Measurements from ENCODE around the gene WDR53. TPM values are rescaled to one million over a fixed set of nuclear protein-coding genes. Genes with fewer than 3 reads are reported as not detected.

The WDR53 gene
- total and polyA plus RNA-seq, 9 of the 15 experiments (the other 6 are each of a cell fraction or from before 2014, with no cell fraction given): 13.0 to 34.5 (median 20.9) TPM

- TF ChIP-seq CEBPB (tag; IDR thresholded peaks at IDR 0.05): no peak
- TF ChIP-seq KDM4B (IDR thresholded peaks at IDR 0.05; ENCODE audit: borderline replicate concordance in 2 of 2, low read depth in 1 of 2): no peak
- no peak for TF ChIP-seq FOXJ2 (tag; IDR thresholded peaks at IDR 0.05)
- TF ChIP-seq RUNX1 (IDR thresholded peaks at IDR 0.05; ENCODE audit: low read depth): no peak
- TF ChIP-seq CTCF (IDR thresholded peaks at IDR 0.05 in 2 of 3, conservative IDR thresholded peaks at IDR 0.05 in 1 of 3; ENCODE audit: insufficient read depth in 2 of 3, low read depth in 1 of 3, low read length in 3 of 3): peak; percentile 81 to 87 (median 84)
- TF ChIP-seq L3MBTL2 (IDR thresholded peaks at IDR 0.05): peak; percentile 84
- no peak for TF ChIP-seq ZNF444 (CRISPR knock-in tag; IDR thresholded peaks at IDR 0.05)
- TF ChIP-seq NFXL1 (CRISPR knock-in tag; IDR thresholded peaks at IDR 0.05): no peak
- peak; percentile 6 for TF ChIP-seq ZFP36 (IDR thresholded peaks at IDR 0.05; ENCODE audit: low read depth, low read length, partially characterized antibody)
- TF ChIP-seq NELFE (IDR thresholded peaks at IDR 0.05; ENCODE audit: insufficient read depth, insufficient read length): no peak
- no peak for TF ChIP-seq CBX5 (IDR thresholded peaks at IDR 0.05; ENCODE audit: borderline replicate concordance, low read depth)
- TF ChIP-seq ZNF354B (CRISPR knock-in tag; IDR thresholded peaks at IDR 0.05): no peak
- no peak for TF ChIP-seq HINFP (tag; conservative IDR thresholded peaks at IDR 0.05; ENCODE audit: low read depth)
- no peak for TF ChIP-seq ZNF57 (CRISPR knock-in tag; IDR thresholded peaks at IDR 0.05)
- TF ChIP-seq ZNF592 (IDR thresholded peaks at IDR 0.05): peak; percentile 73
- no peak for TF ChIP-seq MIER1 (IDR thresholded peaks at IDR 0.05; ENCODE audit: low read depth)
- TF ChIP-seq CREBBP (IDR thresholded peaks at IDR 0.05; ENCODE audit: low read depth, low read length): no peak
- no peak for TF ChIP-seq ZBTB2 (IDR thresholded peaks at IDR 0.05)
These were observed 39.6 kb downstream of the WDR53 start (continued) for GRCh38 chr3:196528639-196529233.
